ENCODE measurements around the gene CEP112. TPM values are rescaled to one million over a fixed set of nuclear protein-coding genes. Genes with fewer than 3 reads are reported as not detected.

CEP112 gene
- polyA plus RNA-seq, 1 experiment: 5.7 TPM

- Histone ChIP-seq H3K27me3 (ENCODE audit: control insufficient read depth, insufficient read depth, low read length) (peaks cover 5% of the 10 kb centered on the region), H3K4me3 (ENCODE audit: low read depth, low read length) (no peak overlapping the region), H3K9me3 (ENCODE audit: control insufficient read depth, insufficient read depth, low read length) (no peaks in the 10 kb centered on the region), H3K27ac (ENCODE audit: low read depth, low read length) (no peak overlapping the region)
- no peak for DNase-seq (ENCODE audit: low read depth, low spot score)
- no peak for TF ChIP-seq CTCF (IDR thresholded peaks at IDR 0.05; ENCODE audit: low read depth, low read length)
- POLR2A ChIA-PET: interaction anchor here (0.7 kb wide), 1 partner anchor 412 kb away, joined by 5 read pairs; no protein-coding TSS in a partner anchor
- CTCF ChIA-PET: no interaction called here
Measured at GRCh38 chr17:65604070-65604469, 587.9 kb downstream of the CEP112 start.

- Histone ChIP-seq H3K4me3 (ENCODE audit: low read depth, low read length) (no peak overlapping the region), H3K9me3 (ENCODE audit: control insufficient read depth, insufficient read depth, low read length) (no peaks in the 10 kb centered on the region), H3K27ac (ENCODE audit: low read depth, low read length) (no peak overlapping the region), H3K27me3 (ENCODE audit: control insufficient read depth, insufficient read depth, low read length) (peaks cover 7% of the 10 kb centered on the region)
- ChIA-PET POLR2A (no interaction called here), CTCF (interaction anchor here (0.6 kb wide), 1 partner anchor 11 kb away, joined by 4 read pairs; no protein-coding TSS in a partner anchor)
- DNase-seq (ENCODE audit: low read depth, low spot score): no peak
- TF ChIP-seq CTCF (IDR thresholded peaks at IDR 0.05; ENCODE audit: low read depth, low read length): no peak
Measured at GRCh38 chr17:65601881-65602280, 590.1 kb downstream of the CEP112 start.

DNA sequence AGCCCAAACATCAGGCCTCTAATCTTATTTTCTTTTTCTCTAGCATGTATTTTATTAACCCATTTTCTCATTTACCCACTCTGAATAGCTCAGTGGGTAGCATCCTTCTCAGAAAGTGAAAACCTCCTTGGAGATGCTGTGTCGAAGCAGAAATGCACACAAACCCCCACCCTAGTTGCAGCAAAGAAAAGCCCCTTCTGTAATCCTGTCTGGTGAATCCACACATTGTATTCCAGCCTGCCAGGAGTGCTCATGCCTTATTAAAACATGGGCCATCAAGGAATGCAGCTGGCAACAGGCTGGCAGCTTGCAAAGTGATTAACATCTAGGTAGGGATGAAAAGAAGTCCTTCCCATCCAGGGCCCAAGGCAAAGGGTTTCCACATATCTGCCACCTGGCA is 590.8 kb downstream of the CEP112 start:
- ChIA-PET POLR2A (no interaction called here), CTCF (no interaction called here)
- H3K4me3 ChIP-seq (ENCODE audit: low read depth, low read length): no peak overlapping the region
- no peak overlapping the region for H3K27ac ChIP-seq (ENCODE audit: low read depth, low read length)
- no peak for DNase-seq (ENCODE audit: low read depth, low spot score)
- peaks cover 7% of the 10 kb centered on the region for H3K27me3 ChIP-seq (ENCODE audit: control insufficient read depth, insufficient read depth, low read length)
- H3K9me3 ChIP-seq (ENCODE audit: control insufficient read depth, insufficient read depth, low read length): no peaks in the 10 kb centered on the region
- no peak for TF ChIP-seq CTCF (IDR thresholded peaks at IDR 0.05; ENCODE audit: low read depth, low read length)

GRCh38 chr17:65600518-65600917 is 591.4 kb downstream of the CEP112 start:
- CTCF ChIA-PET: no interaction called here
- no peaks in the 10 kb centered on the region for H3K9me3 ChIP-seq (ENCODE audit: control insufficient read depth, insufficient read depth, low read length)
- POLR2A ChIA-PET: no interaction called here
- no peak for DNase-seq (ENCODE audit: low read depth, low spot score)
- no peak overlapping the region for H3K27ac ChIP-seq (ENCODE audit: low read depth, low read length)
- peaks cover 7% of the 10 kb centered on the region for H3K27me3 ChIP-seq (ENCODE audit: control insufficient read depth, insufficient read depth, low read length)
- no peak overlapping the region for H3K4me3 ChIP-seq (ENCODE audit: low read depth, low read length)
- no peak for TF ChIP-seq CTCF (IDR thresholded peaks at IDR 0.05; ENCODE audit: low read depth, low read length)

- POLR2A ChIA-PET: no interaction called here
- CTCF ChIA-PET: no interaction called here
- Histone ChIP-seq H3K4me3 (ENCODE audit: low read depth, low read length) (no peak overlapping the region), H3K27ac (ENCODE audit: low read depth, low read length) (no peak overlapping the region), H3K27me3 (ENCODE audit: control insufficient read depth, insufficient read depth, low read length) (peaks cover 7% of the 10 kb centered on the region), H3K9me3 (ENCODE audit: control insufficient read depth, insufficient read depth, low read length) (no peaks in the 10 kb centered on the region)
- no peak for DNase-seq (ENCODE audit: low read depth, low spot score)
- no peak for TF ChIP-seq CTCF (IDR thresholded peaks at IDR 0.05; ENCODE audit: low read depth, low read length)
Measured at GRCh38 chr17:65599650-65600049, 592.3 kb downstream of the CEP112 start.

Data from AG04450 (cell line).